IgD-negative memory B cell (primary cell): ENCODE measurements around the gene RBP2. TPM values are rescaled to one million over a fixed set of nuclear protein-coding genes. Genes with fewer than 3 reads are reported as not detected.

Source experiments
- H3K27ac Mint-ChIP-seq, 3 donors: one replicate each; pipeline ENCODE4 v1.8.0; 2020 to 2022; ENCODE audit warnings: mild to moderate bottlenecking in 3 of 3, mixed read lengths in 3 of 3, moderate library complexity in 1 of 3
- H3K27me3 Mint-ChIP-seq: one replicate; pipeline ENCODE4 v1.8.0; 2021; ENCODE audit warnings: mixed read lengths
- H3K36me3 Mint-ChIP-seq: one replicate; pipeline ENCODE4 v1.8.0; 2020; ENCODE audit warnings: mild to moderate bottlenecking, mixed read lengths
- H3K4me1 Mint-ChIP-seq, 3 donors: one replicate each; pipeline ENCODE4 v1.8.0; 2020 to 2022; ENCODE audit warnings: mixed read lengths in 3 of 3, mild to moderate bottlenecking in 1 of 3
- H3K4me3 Mint-ChIP-seq, 4 donors: one replicate each; pipeline ENCODE4 v1.8.0; 2020 to 2022; ENCODE audit warnings: mild to moderate bottlenecking in 4 of 4, mixed read lengths in 4 of 4, moderate library complexity in 3 of 4
- H3K9me3 Mint-ChIP-seq, 3 donors: one replicate each; pipeline ENCODE4 v1.8.0; 2020 to 2021; ENCODE audit warnings: mixed read lengths in 3 of 3, mild to moderate bottlenecking in 1 of 3
- polyA plus RNA-seq: library from polyadenylated mRNA; unstranded; fragments of 300-500 nt; fragmentation: Illumina TruSeq; gene quantifications from one replicate; pipeline ENCODE4 v1.2.3, GENCODE V29; 2021

RBP2 gene
- polyA plus RNA-seq, 1 donor from 2014 or later, result not detected

DNA sequence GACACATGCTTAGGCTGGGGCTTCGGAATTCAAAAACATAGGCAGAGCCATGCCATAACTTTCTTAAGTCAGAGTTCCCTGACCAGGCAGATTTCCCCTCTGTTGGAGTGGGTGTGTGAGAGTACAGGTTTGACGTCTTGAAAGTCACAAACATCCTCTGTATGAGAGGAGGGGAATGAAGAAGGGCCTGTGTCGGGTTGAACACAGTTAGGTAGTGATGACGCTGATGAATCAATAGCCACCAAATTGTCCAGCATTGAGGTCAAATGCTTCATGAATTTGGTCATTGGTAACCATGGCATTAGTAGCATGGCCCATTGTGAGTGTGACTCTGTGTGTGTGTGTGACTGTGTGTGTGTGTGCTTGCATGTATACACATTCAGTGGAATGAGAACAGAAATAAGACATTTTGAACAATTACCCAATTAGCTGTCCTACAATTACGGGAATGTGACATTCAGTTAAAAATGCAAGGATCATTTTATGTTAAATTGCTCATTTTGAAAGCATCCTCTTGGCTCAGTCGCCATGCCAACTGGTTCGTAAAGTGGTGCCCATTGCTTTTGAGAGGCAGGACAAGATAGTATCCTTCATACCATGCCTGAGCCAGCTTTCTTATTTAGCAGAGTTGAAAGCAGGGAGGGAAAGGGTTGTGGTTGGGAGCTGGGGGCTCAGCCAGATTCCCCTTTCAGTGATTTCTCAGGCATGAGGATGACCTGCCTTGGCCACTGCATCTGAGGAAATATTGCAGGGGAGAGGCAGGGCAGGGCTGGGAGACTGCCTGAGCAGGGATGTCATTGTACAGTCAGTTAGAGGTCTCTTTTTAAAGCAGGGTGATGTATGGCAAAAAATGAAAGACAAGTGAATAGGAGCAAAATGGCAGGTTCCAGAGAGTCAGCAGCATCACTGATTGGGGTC, 35.4 kb downstream of the RBP2 start:
- H3K27ac Mint-ChIP-seq, result no peak overlapping the region
- H3K4me1 Mint-ChIP-seq, result no peaks in the 10 kb centered on the region
- no peaks in the 10 kb centered on the region for H3K27me3 Mint-ChIP-seq
- no peaks in the 10 kb centered on the region for H3K9me3 Mint-ChIP-seq
- no peak overlapping the region for H3K4me3 Mint-ChIP-seq
- peaks cover 10% of the 10 kb centered on the region for H3K36me3 Mint-ChIP-seq

DNA sequence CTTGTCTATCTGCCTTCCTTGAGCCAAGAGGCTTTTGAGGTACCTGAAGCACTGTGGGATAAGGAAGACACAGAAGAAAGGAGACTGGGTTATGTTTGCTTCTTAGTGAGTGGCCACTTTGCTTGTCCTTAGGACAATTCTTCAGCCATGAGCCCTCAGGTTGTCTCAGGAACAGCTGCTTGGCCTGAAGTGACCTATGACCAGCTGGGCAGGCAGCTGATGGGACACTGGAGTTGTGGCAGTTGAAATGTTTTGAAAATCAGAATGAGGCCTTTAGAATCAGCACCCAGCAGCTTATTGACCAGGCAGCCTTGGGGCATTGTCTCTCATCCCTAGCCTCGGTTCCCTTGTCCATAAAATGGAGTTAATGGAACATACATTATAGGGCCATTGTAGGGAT, 37.0 kb downstream of the RBP2 start:
- Mint-ChIP-seq H3K27me3 (no peaks in the 10 kb centered on the region), H3K27ac (no peak overlapping the region), H3K36me3 (peaks cover 8% of the 10 kb centered on the region), H3K4me3 (no peak overlapping the region), H3K9me3 (no peaks in the 10 kb centered on the region), H3K4me1 (no peaks in the 10 kb centered on the region)

GRCh38 chr3:139434764-139435307, 41.5 kb downstream of the RBP2 start:
- H3K27ac Mint-ChIP-seq, result no peak overlapping the region
- no peaks in the 10 kb centered on the region for H3K4me1 Mint-ChIP-seq
- H3K9me3 Mint-ChIP-seq, result no peaks in the 10 kb centered on the region
- H3K36me3 Mint-ChIP-seq, result peaks cover 14% of the 10 kb centered on the region
- no peaks in the 10 kb centered on the region for H3K27me3 Mint-ChIP-seq
- no peak overlapping the region for H3K4me3 Mint-ChIP-seq

DNA sequence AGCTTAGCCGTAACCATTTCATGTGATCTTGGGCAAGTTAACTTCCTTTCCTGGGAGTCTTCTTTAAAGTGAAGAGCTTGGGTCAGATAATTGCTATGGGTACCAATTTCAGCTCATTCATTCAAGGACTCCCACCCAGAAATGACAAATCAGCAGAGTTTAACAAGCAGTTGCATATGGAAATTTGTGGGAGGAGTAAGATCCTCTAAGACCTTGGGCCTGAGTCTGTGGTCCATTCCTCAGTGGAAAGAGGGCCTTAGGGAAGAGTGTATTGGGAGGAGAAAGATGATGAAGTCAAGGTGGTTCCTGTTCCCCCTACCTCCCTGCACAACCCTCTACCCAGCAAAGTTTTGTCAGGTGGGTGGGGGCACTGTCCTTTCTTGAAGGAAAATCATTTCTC, 42.1 kb downstream of the RBP2 start:
- Mint-ChIP-seq H3K4me1 (no peaks in the 10 kb centered on the region), H3K4me3 (no peak overlapping the region), H3K27ac (peak overlapping the region in 1 of 3 donors; percentile 65), H3K9me3 (no peaks in the 10 kb centered on the region), H3K36me3 (peaks cover 14% of the 10 kb centered on the region), H3K27me3 (no peaks in the 10 kb centered on the region)

DNA sequence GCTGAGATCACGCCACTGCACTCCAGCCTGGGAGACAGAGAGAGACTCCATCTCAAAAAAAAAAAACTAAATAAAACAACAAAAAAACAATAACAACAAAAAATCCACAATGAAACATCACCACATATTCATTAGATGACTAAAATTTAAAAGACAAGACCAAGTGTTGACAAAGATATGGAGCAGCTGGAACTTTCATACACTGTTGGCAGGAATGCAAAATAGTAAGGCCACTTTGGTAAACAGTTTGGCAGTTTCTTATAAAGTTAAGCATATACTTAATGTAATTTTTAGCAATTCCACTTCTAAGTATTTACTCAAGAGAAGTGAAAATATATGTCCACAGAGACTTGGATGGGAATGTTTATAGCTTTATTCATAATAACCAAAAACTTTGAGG, 43.2 kb downstream of the RBP2 start:
- Mint-ChIP-seq H3K27ac (no peak overlapping the region), H3K36me3 (peaks cover 9% of the 10 kb centered on the region), H3K4me3 (no peak overlapping the region), H3K4me1 (no peaks in the 10 kb centered on the region), H3K27me3 (no peaks in the 10 kb centered on the region), H3K9me3 (no peaks in the 10 kb centered on the region)

DNA sequence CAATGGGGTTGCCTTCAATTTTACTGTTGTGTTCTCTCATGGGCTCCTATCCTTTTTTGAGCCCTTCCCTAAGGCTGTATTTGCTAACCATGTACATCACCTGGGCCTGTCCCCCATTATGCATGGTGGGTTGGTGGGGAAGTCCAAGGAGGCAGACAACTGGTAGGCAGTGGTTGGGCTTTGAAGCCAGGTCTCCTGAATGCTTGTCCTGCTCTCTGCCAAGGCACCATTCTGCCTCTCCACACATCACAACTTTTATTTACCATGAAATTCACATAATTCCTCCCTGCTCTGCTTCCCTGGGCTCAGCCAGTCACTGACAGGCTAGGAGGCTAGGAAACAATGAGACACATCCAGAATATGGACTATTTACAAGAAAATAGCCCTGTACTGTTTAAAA, 45.8 kb downstream of the RBP2 start:
- H3K4me3 Mint-ChIP-seq, result no peak overlapping the region
- no peaks in the 10 kb centered on the region for H3K27me3 Mint-ChIP-seq
- H3K4me1 Mint-ChIP-seq, result no peaks in the 10 kb centered on the region
- H3K27ac Mint-ChIP-seq, result no peak overlapping the region
- no peaks in the 10 kb centered on the region for H3K9me3 Mint-ChIP-seq
- H3K36me3 Mint-ChIP-seq, result peaks cover 9% of the 10 kb centered on the region

DNA sequence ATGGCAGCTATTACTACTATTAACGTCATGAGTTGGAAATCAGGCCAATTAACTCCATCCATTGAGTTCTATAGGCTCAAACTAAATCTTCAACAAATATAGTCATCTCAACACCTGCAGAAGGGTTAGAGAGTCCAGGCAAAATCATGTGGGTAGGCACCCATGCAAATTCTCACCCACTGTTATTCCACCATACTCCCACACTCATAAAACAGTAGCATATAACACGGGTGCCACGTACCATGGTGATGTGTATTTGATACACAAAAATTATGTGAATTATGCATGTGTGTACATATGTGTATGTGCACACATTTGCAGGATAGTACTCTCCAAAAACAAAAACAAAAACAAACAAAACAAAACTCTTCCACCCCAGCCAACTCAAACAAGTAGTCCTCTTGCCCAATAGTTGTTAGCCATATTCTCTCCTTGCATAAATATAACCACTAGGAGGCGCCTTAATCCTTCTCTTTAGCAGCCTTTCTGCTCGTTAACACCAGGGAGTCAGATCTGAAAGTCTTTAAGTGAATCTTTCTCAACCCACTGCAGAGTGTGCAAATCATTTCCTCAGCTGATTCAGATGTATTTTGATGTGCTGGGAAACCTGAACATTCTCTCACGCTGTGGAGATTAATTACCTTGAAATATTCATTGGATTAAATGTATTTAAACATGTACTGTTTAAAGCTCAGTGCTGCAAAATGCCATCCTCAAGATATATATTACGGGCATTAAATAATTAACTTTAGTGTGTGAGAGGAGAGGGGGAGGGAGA, 48.8 kb downstream of the RBP2 start:
- no peaks in the 10 kb centered on the region for H3K9me3 Mint-ChIP-seq
- no peaks in the 10 kb centered on the region for H3K4me1 Mint-ChIP-seq
- peaks cover 5% of the 10 kb centered on the region for H3K36me3 Mint-ChIP-seq
- H3K27me3 Mint-ChIP-seq, result no peaks in the 10 kb centered on the region
- H3K4me3 Mint-ChIP-seq, result no peak overlapping the region
- no peak overlapping the region for H3K27ac Mint-ChIP-seq

DNA sequence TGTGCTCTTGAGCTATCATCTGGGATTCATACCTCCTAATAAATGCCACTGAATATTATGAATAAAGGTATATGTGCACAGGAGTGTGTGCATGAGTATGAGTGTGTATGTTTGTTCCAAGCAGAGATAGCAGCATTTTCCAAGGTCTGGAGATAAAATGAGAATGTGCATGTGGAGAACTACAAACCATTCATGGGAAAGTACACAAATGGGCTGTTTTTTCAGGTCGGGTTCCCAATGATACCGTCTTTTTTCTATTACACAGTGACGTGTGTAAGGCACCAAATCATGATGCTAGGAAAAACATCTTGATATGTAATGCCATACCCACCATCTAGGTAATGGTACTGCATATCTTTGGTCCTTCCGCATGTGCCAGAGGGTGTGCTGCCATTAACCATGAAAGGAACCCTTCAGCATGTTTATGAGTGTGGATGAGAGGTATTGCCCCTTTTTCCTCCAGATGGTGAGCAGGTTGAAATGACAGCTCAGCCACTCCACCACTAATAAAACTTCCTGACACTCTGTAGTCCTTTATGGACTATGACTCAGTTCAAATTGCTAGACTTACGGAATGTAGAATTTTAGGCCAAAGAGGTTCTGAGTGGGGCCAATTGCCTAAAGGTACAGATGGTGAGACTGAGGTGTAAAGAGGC, 50.4 kb downstream of the RBP2 start:
- Mint-ChIP-seq H3K4me1 (no peaks in the 10 kb centered on the region), H3K4me3 (no peak overlapping the region), H3K36me3 (no peaks in the 10 kb centered on the region), H3K27me3 (no peaks in the 10 kb centered on the region), H3K27ac (no peak overlapping the region), H3K9me3 (no peaks in the 10 kb centered on the region)

DNA sequence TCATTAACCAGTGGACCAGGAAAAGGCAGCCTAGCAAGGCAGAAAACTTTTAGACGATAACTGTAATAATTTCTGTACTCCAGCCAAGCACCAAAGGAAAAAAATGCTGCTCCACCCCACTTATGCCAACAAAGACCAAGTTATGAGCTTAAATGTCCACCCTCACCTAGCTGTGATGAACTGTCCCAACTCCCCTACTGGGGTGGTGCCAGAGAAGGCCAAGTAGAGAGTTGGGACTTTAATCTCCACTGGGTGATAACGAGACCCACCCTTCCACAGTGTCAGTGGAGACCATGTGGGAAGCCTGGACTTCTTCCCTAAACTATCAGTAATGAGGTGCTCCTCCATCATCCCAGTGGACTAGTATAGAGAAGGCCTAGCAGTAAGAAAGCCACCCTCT, 53.1 kb downstream of the RBP2 start:
- Mint-ChIP-seq H3K36me3 (peaks cover 4% of the 10 kb centered on the region), H3K27me3 (no peaks in the 10 kb centered on the region), H3K27ac (no peak overlapping the region), H3K9me3 (no peaks in the 10 kb centered on the region), H3K4me3 (no peak overlapping the region), H3K4me1 (no peaks in the 10 kb centered on the region)

GRCh38 chr3:139421460-139421859, 54.9 kb downstream of the RBP2 start:
- H3K4me3 Mint-ChIP-seq, result no peak overlapping the region
- H3K9me3 Mint-ChIP-seq, result peaks cover 8 to 15% (median 14%) of the 10 kb centered on the region in 3 donors
- H3K27ac Mint-ChIP-seq, result no peak overlapping the region
- no peaks in the 10 kb centered on the region for H3K4me1 Mint-ChIP-seq
- no peaks in the 10 kb centered on the region for H3K27me3 Mint-ChIP-seq
- peaks cover 8% of the 10 kb centered on the region for H3K36me3 Mint-ChIP-seq

DNA sequence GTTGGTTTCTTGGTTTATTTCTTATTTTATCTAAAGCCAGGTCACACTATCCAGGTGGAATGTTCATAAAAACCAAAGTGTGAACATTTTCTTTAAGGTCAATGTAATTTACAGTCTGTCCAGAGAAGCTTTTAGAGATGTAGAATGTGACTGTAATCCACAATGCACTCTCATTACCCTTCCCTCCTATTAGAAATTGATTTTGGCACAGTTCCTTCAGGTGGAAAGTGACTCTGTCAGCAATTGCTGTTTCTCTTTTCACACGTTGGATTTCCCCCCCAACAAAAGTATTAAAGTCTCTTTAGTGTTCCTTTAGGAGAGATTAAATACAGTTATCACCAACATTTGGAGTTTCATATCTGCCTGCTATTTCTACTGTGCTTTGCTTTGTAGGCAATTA, 55.3 kb downstream of the RBP2 start:
- no peaks in the 10 kb centered on the region for H3K4me1 Mint-ChIP-seq
- H3K4me3 Mint-ChIP-seq, result no peak overlapping the region
- H3K36me3 Mint-ChIP-seq, result peaks cover 8% of the 10 kb centered on the region

DNA sequence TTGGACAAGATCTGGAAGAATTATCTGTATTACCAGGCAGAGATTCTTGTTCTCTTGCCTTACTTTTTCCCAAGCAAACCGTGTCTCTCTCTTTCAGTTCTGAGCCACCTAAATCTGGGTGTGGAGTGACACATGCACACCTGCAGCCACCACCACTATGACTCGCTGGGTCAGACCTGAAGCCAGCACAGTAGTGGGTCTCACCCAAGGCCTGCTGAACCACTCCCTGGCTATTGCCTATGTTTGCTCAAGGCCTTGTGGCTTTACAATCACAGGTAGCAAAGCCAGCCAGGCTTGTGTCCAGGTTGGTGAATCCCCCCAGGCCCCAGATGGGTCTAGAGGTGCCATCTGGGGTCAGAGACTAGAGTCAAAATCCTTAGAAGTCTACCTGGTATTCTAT, 58.2 kb downstream of the RBP2 start:
- Mint-ChIP-seq H3K9me3 (peaks cover 14 to 34% (median 19%) of the 10 kb centered on the region in 3 donors), H3K27me3 (no peaks in the 10 kb centered on the region), H3K36me3 (peaks cover 19% of the 10 kb centered on the region), H3K4me3 (no peak overlapping the region), H3K4me1 (peaks cover 0 to 2% (median 0%) of the 10 kb centered on the region in 3 donors), H3K27ac (no peak overlapping the region)

More for the DNA sequence above, 55.3 kb downstream of the RBP2 start:
- Mint-ChIP-seq H3K27me3 (no peaks in the 10 kb centered on the region), H3K9me3 (peaks cover 9 to 16% (median 15%) of the 10 kb centered on the region in 3 donors), H3K27ac (no peak overlapping the region)

- peaks cover 0 to 2% (median 0%) of the 10 kb centered on the region in 3 donors for H3K4me1 Mint-ChIP-seq
- no peak overlapping the region for H3K27ac Mint-ChIP-seq
- no peaks in the 10 kb centered on the region for H3K27me3 Mint-ChIP-seq
- peaks cover 21% of the 10 kb centered on the region for H3K36me3 Mint-ChIP-seq
- peaks cover 14 to 48% (median 19%) of the 10 kb centered on the region in 3 donors for H3K9me3 Mint-ChIP-seq
- H3K4me3 Mint-ChIP-seq, result no peak overlapping the region
These were observed 60.0 kb downstream of the RBP2 start for GRCh38 chr3:139416275-139416674.

GRCh38 chr3:139414608-139415224, 61.6 kb downstream of the RBP2 start:
- Mint-ChIP-seq H3K4me1 (peaks cover 0 to 2% (median 0%) of the 10 kb centered on the region in 3 donors), H3K9me3 (peaks cover 15 to 53% (median 25%) of the 10 kb centered on the region in 3 donors), H3K27ac (no peak overlapping the region), H3K27me3 (no peaks in the 10 kb centered on the region), H3K4me3 (peak overlapping the region in 1 of 4 donors; percentile 13), H3K36me3 (peaks cover 19% of the 10 kb centered on the region)
